Heart left ventricle (tissue), 16 donors: ENCODE data around the gene SEMA3F. TPM values are rescaled to one million over a fixed set of nuclear protein-coding genes. Genes with fewer than 3 reads are reported as not detected.

Source experiments
- ATAC-seq, 4 donors: fragments of 200-7000 bp; cut with Tn5 transposase; one replicate each; pipeline ENCODE4 v1.9.1; 2020 to 2022; ENCODE audit warnings: moderate library complexity in 4 of 4, mild to moderate bottlenecking in 3 of 4, moderate number of reproducible peaks in 1 of 4
- DNase-seq, 5 donors: peaks; one replicate each; pipeline ENCODE4 v3.0.0-alpha.2; 2020
- H3K27ac ChIP-seq, 12 donors: fragments of 200-600 bp; sonication (generic) in 4 of 12; one replicate each; pipeline versions ENCODE4 v1.5.0 to v1.8.0; 2016 to 2022; ENCODE audit warnings: mild to moderate bottlenecking in 2 of 12
- H3K27me3 ChIP-seq, 9 donors: fragments of 200-600 bp; sonication (generic) in 2 of 9; one replicate each; pipeline versions ENCODE4 v1.5.1 to v1.8.0; 2016 to 2022; ENCODE audit warnings: mild to moderate bottlenecking in 3 of 9
- H3K36me3 ChIP-seq, 9 donors: fragments of 200-600 bp; sonication (generic) in 2 of 9; one replicate each; pipeline versions ENCODE4 v1.5.0 to v1.8.0; 2018 to 2022; ENCODE audit warnings: mild to moderate bottlenecking in 2 of 9
- H3K4me1 ChIP-seq, 12 donors: fragments of 200-600 bp; sonication (generic) in 4 of 12; one replicate each; pipeline versions ENCODE4 v1.5.0 to v1.8.0; 2016 to 2022; ENCODE audit warnings: mild to moderate bottlenecking in 3 of 12
- H3K4me3 ChIP-seq, 12 donors: fragments of 200-600 bp; sonication (generic) in 4 of 12; one replicate each; pipeline versions ENCODE4 v1.5.0 to v1.8.0; 2017 to 2022; ENCODE audit warnings: mild to moderate bottlenecking in 9 of 12, moderate library complexity in 4 of 12
- H3K9me3 ChIP-seq, 12 donors: fragments of 200-600 bp; sonication (generic) in 4 of 12; one replicate each; pipeline versions ENCODE4 v1.5.0 to v1.8.0; 2016 to 2022; ENCODE audit warnings: mild to moderate bottlenecking in 1 of 12
- POLR2A ChIP-seq, 2 donors: fragments of 450-650 bp; IDR thresholded peaks; one replicate each; pipeline ENCODE4 v1.6.1; 2017; ENCODE audit warnings: antibody characterized with exemption in 2 of 2, mild to moderate bottlenecking in 2 of 2, moderate library complexity in 2 of 2
- WGBS, 4 donors: extraction: QIAGEN DNeasy Blood & Tissue Kit in 2 of 4; methylation state at CpG; one replicate each; pipeline versions ENCODE4 v1.1.5 to v1.1.7; 2013 to 2018; 5-methylcytosine and 5-hydroxymethylcytosine counted together
- intact Hi-C, 10 donors: fragments of 100-400 bp; cut with DNase I; formaldehyde crosslinking; loops; one replicate each; pipeline versions ENCODE4 v1.11.1 to v1.14.2; 2022
- polyA plus RNA-seq, 2 donors: library from polyadenylated mRNA; stranded (reverse); fragments of 200-250 nt; gene quantifications; one replicate each; pipeline ENCODE4 v1.2.3, GENCODE V29; 2013
- total RNA-seq, 9 donors: library from RNA; depleted of rRNA in 2 of 9; stranded (reverse); fragments of >200 nt in 2 of 9; fragmentation: NEBNext Ultra II Directional in 3 of 9; extraction: Animal tissue kit (Norgen Biotek cat#: 25700) in 3 of 9; gene quantifications; one replicate each; pipeline versions ENCODE4 v1.1.0 to v1.2.4, GENCODE V29; 2016 to 2023
- TF ChIP-seq, protein P1 (sequence below), 12 donors: fragments of 200-600 bp; sonication (generic) in 4 of 12; IDR thresholded peaks; one replicate each; pipeline versions ENCODE4 v1.5.0 to v1.8.0; 2018 to 2022; ENCODE audit warnings: antibody characterized with exemption in 12 of 12, mild to moderate bottlenecking in 5 of 12
- donor health status: ischemic (EF 13 %, LVEDD 7.1; RV severe dilation, severe dysfunction).
- donor health status: healthy with polysubstance abuse.
- donor health status: DM: no; HTN: yes; CAD: no.
- donor health status: DM: no; HTN: no; CAD: no.
- donor health status: ischemic (EF 25% LVEDD 6.9; RV normal size, moderate dysfunction).
- donor health status: ischemic (EF 25% LVEDD 5.7; RV mildly dilated, moderate dysfunction).
- donor health status: healthy.
- donor health status: DM: yes; HTN: yes; CAD: no.
- donor health status: ischemic (EF 35%, LVEDD 5.7; RV mildly dilated, moderate dysfunction).
- donor health status: nonischemic (EF 11% LVEDD 7.7; RV severe dilation, severe dysfunction).
- donor health status: DM: yes; HTN: yes; CAD: no.
- donor health status: PGD.
- donor health status: ischemic (EF 29% LVEDD 5.4; RV normal size, mild dysfunction).
- donor health status: nonischemic (EF 23%, LVEDD 6.1; RV moderate dilation, normal function).

The SEMA3F gene
- total and polyA plus RNA-seq, 11 donors = 6.1 to 94.1 (median 11.3) TPM

DNA sequence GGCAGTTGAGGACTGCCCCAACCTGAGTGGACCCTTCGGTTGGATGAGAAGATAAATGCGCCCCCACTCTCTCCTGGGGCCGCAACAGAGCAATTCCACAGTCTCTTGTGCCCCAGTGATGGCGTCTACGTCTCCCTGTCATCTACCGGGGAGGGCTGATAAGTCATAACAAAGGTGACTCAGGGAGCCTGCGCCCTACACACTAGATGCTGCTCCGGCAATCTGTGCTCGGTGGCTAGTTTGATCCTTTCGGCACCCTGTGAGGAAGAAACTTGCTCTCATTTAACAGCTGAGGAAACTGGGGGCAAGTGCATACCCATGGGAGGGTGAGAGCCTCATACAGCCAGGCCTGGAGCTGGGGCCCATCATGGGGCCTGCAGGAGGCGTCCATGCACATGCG, 14.1 kb upstream of the SEMA3F start:
- intact Hi-C loops = no loop called here
- 94 to 95% (median 94%) methylated on average over 8 to 12 of the region's 12 CpGs for WGBS, 4 donors
- ATAC-seq (no peak), DNase-seq (no peak)
- H3K36me3 ChIP-seq = no peaks in the 10 kb centered on the region
- no peak overlapping the region for H3K27ac ChIP-seq
- no peak overlapping the region for H3K4me3 ChIP-seq
- no peaks in the 10 kb centered on the region for H3K27me3 ChIP-seq
- H3K4me1 ChIP-seq = peaks cover 0 to 20% (median 1%) of the 10 kb centered on the region in 12 donors
- no peaks in the 10 kb centered on the region for H3K9me3 ChIP-seq
- TF ChIP-seq, protein P1, sequence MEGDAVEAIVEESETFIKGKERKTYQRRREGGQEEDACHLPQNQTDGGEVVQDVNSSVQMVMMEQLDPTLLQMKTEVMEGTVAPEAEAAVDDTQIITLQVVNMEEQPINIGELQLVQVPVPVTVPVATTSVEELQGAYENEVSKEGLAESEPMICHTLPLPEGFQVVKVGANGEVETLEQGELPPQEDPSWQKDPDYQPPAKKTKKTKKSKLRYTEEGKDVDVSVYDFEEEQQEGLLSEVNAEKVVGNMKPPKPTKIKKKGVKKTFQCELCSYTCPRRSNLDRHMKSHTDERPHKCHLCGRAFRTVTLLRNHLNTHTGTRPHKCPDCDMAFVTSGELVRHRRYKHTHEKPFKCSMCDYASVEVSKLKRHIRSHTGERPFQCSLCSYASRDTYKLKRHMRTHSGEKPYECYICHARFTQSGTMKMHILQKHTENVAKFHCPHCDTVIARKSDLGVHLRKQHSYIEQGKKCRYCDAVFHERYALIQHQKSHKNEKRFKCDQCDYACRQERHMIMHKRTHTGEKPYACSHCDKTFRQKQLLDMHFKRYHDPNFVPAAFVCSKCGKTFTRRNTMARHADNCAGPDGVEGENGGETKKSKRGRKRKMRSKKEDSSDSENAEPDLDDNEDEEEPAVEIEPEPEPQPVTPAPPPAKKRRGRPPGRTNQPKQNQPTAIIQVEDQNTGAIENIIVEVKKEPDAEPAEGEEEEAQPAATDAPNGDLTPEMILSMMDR (IDR thresholded peaks at IDR 0.05) = no peak
- TF ChIP-seq POLR2A (IDR thresholded peaks at IDR 0.05) = no peak

DNA sequence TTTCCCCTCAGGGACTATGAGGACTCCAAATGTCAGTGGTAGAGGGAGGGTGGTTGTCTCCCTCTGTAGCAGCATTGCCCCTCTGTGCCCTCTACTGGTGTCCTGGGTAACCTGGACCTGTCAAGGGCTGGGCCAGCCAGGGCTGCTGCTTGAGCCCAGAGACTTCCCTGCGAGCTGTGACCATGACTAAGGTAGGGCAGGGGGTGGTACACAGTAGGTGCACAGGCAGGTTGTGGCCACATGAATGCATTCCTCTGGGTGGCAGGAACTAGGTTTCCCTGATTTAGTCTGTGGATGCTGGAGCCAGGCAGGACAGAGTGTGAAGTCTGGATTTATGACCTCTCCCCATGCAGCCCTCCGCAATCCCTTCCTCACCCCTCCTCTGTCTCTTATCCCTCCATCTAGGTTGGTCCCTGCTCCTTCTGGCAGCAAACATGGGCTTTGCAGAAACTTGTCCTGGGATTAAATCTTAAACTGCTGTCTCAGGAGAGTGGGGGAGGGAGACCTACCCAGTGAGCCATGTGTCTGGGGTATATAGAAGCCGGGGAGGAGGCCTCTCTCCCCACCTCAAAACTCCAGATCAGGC, 8.7 kb upstream of the SEMA3F start:
- H3K9me3 ChIP-seq = no peaks in the 10 kb centered on the region
- WGBS, 4 donors = 94 to 98% (median 97%) methylated on average over 3 of the region's 3 CpGs
- DNase-seq (no peak), ATAC-seq (no peak)
- H3K36me3 ChIP-seq = no peaks in the 10 kb centered on the region
- no peak overlapping the region for H3K27ac ChIP-seq
- no peaks in the 10 kb centered on the region for H3K27me3 ChIP-seq
- TF ChIP-seq, protein P1 (IDR thresholded peaks at IDR 0.05) = no peak
- H3K4me3 ChIP-seq = no peak overlapping the region
- H3K4me1 ChIP-seq = no peaks in the 10 kb centered on the region
- intact Hi-C loops = no loop called here

DNA sequence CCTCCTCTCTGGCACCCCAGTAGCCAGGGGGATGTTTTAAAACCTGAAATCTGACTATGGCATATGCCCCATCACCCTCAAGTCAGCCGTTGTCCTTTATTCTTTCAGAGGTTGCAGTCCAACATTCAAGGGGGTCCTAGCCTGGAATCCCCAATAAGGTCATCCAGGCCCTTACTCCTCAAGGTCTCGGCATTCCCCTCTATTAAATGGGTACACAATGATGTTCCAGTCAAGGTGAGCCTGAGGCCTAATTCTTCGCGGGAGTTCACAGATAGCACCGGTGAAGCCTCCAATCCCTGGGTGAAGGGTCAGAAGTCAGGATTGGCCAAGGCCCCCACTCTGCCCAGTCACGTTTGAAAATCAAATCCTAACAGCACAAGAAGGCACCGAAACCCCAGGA, 8.1 kb upstream of the SEMA3F start:
- no peak overlapping the region for H3K4me3 ChIP-seq
- H3K4me1 ChIP-seq = no peaks in the 10 kb centered on the region
- no peak for TF ChIP-seq POLR2A (IDR thresholded peaks at IDR 0.05)
- TF ChIP-seq, protein P1 (IDR thresholded peaks at IDR 0.05) = no peak
- 89 to 95% (median 93%) methylated on average over 7 of the region's 7 CpGs for WGBS, 4 donors
- H3K27me3 ChIP-seq = no peaks in the 10 kb centered on the region
- no peak overlapping the region for H3K27ac ChIP-seq
- ATAC-seq = no peak
- intact Hi-C loops = no loop called here
- H3K36me3 ChIP-seq = no peaks in the 10 kb centered on the region
- no peaks in the 10 kb centered on the region for H3K9me3 ChIP-seq
- DNase-seq = no peak

DNA sequence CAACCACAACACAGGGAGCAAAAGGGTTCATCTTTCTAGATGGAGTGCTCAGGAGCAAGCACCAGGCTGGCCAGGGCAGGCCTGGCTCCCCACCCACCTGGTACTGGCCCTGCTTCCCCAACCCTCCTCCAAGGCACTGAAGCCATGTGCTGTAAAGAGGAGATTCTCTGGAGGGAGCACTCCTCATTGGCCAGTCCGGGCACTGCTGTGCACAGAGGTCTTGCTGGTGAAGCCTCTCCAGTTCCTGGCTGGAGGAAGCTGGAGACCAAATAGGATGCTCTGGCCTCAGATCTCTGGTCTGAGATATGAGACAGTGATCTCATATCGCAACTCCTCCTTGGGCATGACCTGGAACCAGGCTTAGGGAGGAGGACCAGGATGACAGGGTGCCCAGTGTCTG, 7.7 kb upstream of the SEMA3F start:
- no peak for ATAC-seq
- 80 to 95% (median 85%) methylated on average over 2 of the region's 2 CpGs for WGBS, 4 donors
- Histone ChIP-seq H3K9me3 (no peaks in the 10 kb centered on the region), H3K27ac (no peak overlapping the region), H3K4me1 (no peaks in the 10 kb centered on the region), H3K4me3 (no peak overlapping the region), H3K27me3 (no peaks in the 10 kb centered on the region), H3K36me3 (no peaks in the 10 kb centered on the region)
- no peak for DNase-seq
- no peak for TF ChIP-seq POLR2A (IDR thresholded peaks at IDR 0.05)
- TF ChIP-seq, protein P1 (IDR thresholded peaks at IDR 0.05) = no peak
- intact Hi-C loops = no loop called here
